RWPE2 (cell line): ENCODE data around the gene VPS8.

Experiments used
- ATAC-seq: fragments of 200-7000 bp; cut with Tn5 transposase; 3 replicates; pipeline ENCODE4 v1.9.1; 2021; ENCODE audit warnings: low read depth
- DNase-seq: peaks from one replicate; pipeline ENCODE4 v3.0.0-alpha.2; 2020; ENCODE audit warnings: low spot score
- H3K27ac ChIP-seq: fragments of 450-650 bp; 2 replicates; pipeline ENCODE4 v1.5.1; 2017; ENCODE audit warnings: mild to moderate bottlenecking; ENCODE audit not compliant: poor library complexity, severe bottlenecking
- H3K27me3 ChIP-seq: fragments of 250-450 bp; sonication (Bioruptor Pico); 2 replicates; pipeline ENCODE4 v1.5.1; 2021; ENCODE audit warnings: mild to moderate bottlenecking, moderate library complexity; ENCODE audit not compliant: insufficient read depth, poor library complexity, severe bottlenecking
- H3K36me3 ChIP-seq: fragments of 250-450 bp; sonication (Bioruptor Pico); 2 replicates; pipeline ENCODE4 v1.5.1; 2020; ENCODE audit warnings: low read depth, mild to moderate bottlenecking, moderate library complexity
- H3K4me1 ChIP-seq: fragments of 250-450 bp; sonication (Bioruptor Pico); 2 replicates; pipeline ENCODE4 v1.5.1; 2021; ENCODE audit warnings: mild to moderate bottlenecking, moderate library complexity; ENCODE audit not compliant: insufficient read depth, poor library complexity, severe bottlenecking
- H3K4me3 ChIP-seq: fragments of 250-450 bp; sonication (Bioruptor Pico); 2 replicates; pipeline ENCODE4 v1.5.1; 2021; ENCODE audit warnings: mild to moderate bottlenecking, moderate library complexity; ENCODE audit not compliant: severe bottlenecking
- H3K9me3 ChIP-seq: fragments of 250-450 bp; sonication (Bioruptor Pico); 2 replicates; pipeline ENCODE4 v1.5.1; 2021; ENCODE audit warnings: mild to moderate bottlenecking, moderate library complexity; ENCODE audit not compliant: severe bottlenecking
- TF ChIP-seq, protein P1 (sequence below): fragments of 450-650 bp; IDR thresholded peaks from one replicate; pipeline ENCODE4 v1.5.1; 2017; ENCODE audit warnings: mild to moderate bottlenecking, moderate library complexity; ENCODE audit not compliant: poor library complexity, severe bottlenecking

Gene VPS8

DNA sequence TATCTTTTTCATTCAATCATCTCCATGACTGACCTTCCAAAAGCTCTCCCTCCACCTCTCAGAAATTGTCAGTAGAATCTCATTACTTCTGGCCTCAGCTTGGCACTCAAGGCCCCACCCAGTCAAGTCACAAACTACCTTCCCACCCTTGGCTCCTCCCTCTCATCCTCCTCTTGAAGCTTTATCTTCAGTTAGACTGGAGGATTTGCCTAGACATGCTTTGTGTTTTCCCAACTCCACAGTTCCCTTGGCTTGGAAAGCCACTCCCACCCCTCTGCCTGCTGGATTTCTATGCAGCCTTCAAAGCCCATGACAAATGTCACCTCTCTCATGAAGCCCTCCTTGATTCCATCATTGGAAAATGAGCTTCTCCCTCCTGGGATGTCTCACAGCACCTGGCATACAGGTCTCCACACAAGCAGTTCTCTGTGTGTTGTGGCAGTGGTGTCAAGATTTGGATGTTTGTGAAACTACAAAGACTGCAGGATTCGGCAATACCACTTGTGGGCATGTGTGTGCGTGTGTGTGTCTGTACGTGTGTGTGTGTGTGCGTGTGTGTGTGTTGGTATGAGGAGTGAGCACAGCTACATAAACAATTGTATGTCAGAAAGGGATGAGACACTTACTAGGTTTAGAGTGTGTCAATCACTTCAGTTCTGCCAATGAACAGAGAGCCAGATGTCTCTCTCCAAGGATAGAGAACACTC lies 45.3 kb upstream of the VPS8 start:
- peak; percentile 78 for DNase-seq

DNA sequence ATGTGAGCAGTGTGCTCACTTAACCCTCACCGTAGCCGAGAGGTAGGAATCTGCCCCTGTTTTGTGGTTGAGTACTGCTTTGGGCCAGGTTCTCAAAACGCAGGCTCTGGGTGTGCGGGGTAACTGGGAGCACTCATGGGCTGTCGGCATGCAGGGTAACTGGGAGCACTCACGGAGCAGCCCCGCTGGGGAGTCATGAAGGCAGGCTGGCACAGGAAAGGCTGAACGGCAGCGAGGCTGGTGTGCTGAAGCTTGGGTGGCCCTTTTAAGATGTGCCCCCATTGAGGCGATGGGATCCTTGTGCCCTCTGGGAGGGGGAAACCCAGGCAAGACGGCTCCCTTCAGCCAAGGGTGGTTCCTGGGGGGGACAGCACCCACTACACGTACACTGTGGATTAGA lies 44.6 kb upstream of the VPS8 start:
- no peak for ATAC-seq
- TF ChIP-seq, protein P1, sequence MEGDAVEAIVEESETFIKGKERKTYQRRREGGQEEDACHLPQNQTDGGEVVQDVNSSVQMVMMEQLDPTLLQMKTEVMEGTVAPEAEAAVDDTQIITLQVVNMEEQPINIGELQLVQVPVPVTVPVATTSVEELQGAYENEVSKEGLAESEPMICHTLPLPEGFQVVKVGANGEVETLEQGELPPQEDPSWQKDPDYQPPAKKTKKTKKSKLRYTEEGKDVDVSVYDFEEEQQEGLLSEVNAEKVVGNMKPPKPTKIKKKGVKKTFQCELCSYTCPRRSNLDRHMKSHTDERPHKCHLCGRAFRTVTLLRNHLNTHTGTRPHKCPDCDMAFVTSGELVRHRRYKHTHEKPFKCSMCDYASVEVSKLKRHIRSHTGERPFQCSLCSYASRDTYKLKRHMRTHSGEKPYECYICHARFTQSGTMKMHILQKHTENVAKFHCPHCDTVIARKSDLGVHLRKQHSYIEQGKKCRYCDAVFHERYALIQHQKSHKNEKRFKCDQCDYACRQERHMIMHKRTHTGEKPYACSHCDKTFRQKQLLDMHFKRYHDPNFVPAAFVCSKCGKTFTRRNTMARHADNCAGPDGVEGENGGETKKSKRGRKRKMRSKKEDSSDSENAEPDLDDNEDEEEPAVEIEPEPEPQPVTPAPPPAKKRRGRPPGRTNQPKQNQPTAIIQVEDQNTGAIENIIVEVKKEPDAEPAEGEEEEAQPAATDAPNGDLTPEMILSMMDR: no peak

More for the DNA sequence above, 45.3 kb upstream of the VPS8 start:
- Histone ChIP-seq H3K4me3 (no peak overlapping the region), H3K27me3 (no peaks in the 10 kb centered on the region), H3K4me1 (peaks cover 21% of the 10 kb centered on the region), H3K9me3 (no peaks in the 10 kb centered on the region), H3K27ac (peak overlapping the region; percentile 84), H3K36me3 (no peaks in the 10 kb centered on the region)
- TF ChIP-seq, protein P1: no peak
- peak; percentile 68 for ATAC-seq

DNA sequence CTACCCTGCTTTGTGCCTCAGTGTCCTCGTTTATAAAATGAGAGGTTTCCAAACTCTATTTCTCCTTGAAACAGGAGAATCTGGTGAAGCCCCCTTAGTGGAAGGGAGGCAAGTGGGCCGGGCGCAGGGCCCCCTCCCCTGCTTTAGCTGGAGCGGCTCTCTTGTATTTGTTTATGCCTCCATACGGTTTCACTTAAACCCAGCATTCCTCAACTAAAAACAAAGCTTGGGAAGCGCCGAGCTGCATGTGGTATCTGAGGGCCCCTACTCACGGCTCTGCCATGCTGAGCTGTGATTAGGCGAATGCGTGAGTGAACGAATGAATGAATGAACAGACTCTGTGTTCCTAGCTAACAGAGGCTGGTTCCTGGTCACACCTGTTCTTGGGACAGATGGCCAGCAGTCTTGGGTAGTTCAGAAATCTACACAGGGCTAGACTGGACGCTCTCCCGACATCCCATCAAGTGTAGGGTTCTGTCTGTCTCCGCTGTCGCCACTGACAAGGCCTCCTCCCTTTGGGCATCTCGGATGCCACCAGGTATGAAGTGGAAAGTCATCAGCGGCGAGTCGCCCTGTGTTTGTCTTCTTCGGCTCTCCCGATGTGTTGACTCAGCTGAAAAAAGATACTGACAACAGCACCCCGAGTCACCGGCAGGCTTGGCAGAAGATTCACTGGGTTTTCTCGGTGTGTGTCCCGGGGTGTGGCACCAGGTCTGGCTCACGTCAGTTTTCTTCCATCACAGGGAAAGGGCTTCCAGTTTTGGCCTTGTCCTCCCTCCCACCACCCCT lies 42.4 kb upstream of the VPS8 start:
- TF ChIP-seq, protein P1: no peak
- Histone ChIP-seq H3K27me3 (no peaks in the 10 kb centered on the region), H3K27ac (no peak overlapping the region), H3K9me3 (no peaks in the 10 kb centered on the region), H3K4me1 (peaks cover 20% of the 10 kb centered on the region), H3K36me3 (no peaks in the 10 kb centered on the region), H3K4me3 (no peak overlapping the region)
- ATAC-seq (no peak), DNase-seq (no peak)

More for the DNA sequence above, 44.6 kb upstream of the VPS8 start:
- no peaks in the 10 kb centered on the region for H3K36me3 ChIP-seq
- H3K4me3 ChIP-seq: no peak overlapping the region
- H3K27me3 ChIP-seq: no peaks in the 10 kb centered on the region
- no peak for DNase-seq
- peaks cover 21% of the 10 kb centered on the region for H3K4me1 ChIP-seq
- H3K9me3 ChIP-seq: no peaks in the 10 kb centered on the region
- no peak overlapping the region for H3K27ac ChIP-seq

DNA sequence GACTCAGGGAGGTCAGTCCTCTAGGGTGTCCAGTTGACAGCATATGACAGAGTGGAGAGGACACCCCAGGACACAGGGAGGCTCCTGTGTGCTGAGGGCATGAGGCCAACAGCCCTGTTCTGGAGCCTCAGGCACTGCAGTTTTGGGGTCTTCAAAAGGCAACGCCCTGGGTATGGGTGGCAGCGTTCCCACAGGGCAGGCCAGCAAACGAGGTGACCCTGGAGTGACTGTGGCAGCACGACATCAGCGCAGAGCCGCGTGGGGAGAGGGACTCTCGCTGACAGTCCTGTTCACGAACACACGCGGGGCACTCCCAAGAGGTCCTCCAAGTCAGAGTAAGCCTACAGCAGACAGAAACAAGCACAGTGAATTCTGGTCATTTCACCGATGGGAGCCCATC lies 41.4 kb upstream of the VPS8 start:
- Histone ChIP-seq H3K27me3 (no peaks in the 10 kb centered on the region), H3K36me3 (no peaks in the 10 kb centered on the region), H3K27ac (no peak overlapping the region), H3K4me1 (peaks cover 11% of the 10 kb centered on the region), H3K9me3 (no peaks in the 10 kb centered on the region), H3K4me3 (no peak overlapping the region)
- ATAC-seq (no peak), DNase-seq (no peak)
- TF ChIP-seq, protein P1: no peak
